ENCODE data around the gene CCT8.

DNA sequence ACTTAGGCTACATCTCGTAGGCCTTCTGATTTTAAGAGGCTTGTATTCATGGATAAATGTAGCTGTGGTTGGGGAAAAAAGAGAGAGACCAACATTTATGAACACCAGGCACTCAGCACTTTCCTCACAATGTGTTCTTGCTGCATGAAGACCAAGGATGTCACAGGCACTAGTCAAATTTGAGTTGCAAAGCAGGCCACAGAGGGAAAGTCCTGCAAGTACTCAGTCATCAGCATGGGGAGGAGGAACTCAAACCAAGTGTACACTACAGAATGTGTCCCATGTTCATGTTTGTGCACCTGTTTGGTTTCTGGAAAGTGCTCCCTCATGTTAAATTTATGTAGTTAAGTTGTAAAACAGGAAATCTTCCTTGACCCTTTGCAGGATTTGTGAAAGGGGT lies 48.3 kb upstream of the CCT8 start:
- TF ChIP-seq YY1 (IDR thresholded peaks at IDR 0.05; ENCODE audit: low read depth) (no peak), RCOR1 (IDR thresholded peaks at IDR 0.05; ENCODE audit: low read length) (no peak)
- TF ChIP-seq, protein P1, sequence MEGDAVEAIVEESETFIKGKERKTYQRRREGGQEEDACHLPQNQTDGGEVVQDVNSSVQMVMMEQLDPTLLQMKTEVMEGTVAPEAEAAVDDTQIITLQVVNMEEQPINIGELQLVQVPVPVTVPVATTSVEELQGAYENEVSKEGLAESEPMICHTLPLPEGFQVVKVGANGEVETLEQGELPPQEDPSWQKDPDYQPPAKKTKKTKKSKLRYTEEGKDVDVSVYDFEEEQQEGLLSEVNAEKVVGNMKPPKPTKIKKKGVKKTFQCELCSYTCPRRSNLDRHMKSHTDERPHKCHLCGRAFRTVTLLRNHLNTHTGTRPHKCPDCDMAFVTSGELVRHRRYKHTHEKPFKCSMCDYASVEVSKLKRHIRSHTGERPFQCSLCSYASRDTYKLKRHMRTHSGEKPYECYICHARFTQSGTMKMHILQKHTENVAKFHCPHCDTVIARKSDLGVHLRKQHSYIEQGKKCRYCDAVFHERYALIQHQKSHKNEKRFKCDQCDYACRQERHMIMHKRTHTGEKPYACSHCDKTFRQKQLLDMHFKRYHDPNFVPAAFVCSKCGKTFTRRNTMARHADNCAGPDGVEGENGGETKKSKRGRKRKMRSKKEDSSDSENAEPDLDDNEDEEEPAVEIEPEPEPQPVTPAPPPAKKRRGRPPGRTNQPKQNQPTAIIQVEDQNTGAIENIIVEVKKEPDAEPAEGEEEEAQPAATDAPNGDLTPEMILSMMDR (IDR thresholded peaks at IDR 0.05): no peak
